GM21717 (cell line): ENCODE measurements around the gene PAK4.
A peak's percentile ranks its signal among the peaks of the same experiment; 100 is the strongest.
"Not testable (repeated sequence)": the region's sequence is repeated elsewhere in the genome, so short reads cannot be mapped to it uniquely, and the experiment has no call there.

Source experiments
- ATAC-seq: cut with Tn5 transposase; IDR thresholded peaks from one replicate; pipeline ENCODE4 v1.9.1; 2021; ENCODE audit warnings: mild to moderate bottlenecking, moderate library complexity; ENCODE audit not compliant: unreplicated experiment

PAK4 gene

DNA sequence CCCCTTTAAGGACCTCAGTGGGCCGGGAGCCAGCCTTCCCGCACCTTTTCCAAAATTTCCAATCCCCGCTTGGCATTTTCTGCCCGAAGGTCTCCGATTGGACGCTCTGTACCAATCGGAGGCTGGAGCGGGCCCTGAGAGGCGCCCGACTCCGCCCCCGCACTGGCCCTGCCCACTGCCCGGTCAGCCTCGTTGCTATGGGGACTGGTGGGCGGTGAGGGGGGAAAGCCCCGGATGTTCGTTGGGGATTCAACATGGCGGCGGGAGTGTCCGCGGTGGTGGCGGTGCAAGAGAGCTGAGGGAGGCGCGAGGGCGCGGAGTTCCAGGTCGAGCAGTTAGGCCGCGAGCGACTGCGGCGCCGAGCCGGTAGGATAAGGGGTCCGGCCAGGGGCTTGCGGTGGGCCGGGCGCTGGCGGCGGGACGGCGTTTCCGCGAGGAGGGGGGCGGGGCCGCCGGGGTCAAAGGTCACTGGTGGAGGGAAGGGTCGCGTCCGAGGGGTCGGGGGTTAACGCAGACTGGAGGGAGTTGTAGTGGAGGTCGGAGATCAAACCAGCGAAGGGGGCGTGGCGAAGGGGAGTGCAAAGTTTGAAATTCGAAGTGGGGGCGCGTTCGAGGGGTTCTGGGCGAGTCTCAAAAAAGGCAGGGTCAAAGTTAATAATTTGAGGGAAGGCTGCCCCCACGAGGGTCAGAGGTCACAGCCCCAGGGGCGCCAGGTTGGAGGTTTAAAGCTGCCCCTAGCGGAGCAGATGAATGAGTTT, at the start of gene PAK4:
Gene PAK4 (plus strand): TSS at position 233 of the 758 bp plus-strand sequence. CDS start 43,768 bp downstream, outside the sequence.
- peak; percentile 76 for ATAC-seq

DNA sequence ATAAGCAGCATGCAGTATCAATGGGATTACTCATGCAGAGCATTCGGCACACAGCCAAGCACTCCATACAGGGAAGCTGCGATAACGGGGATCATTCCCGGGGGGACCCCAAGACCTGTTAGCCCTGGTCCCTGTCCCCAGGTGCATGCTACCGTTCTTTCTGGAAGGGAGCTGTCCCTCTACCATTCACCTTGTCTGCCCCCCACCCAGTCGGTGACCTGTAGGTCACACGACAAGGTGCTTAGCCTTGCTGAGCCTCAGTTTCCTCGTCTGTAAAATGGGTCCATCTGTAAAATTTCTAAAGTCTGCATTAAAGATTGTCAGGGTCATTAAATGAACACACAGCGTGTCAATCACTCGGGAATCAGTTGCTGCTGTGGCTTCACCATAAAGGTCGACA, 48.3 kb upstream of the PAK4 start:
- no peak for ATAC-seq

- no peak for ATAC-seq
Observed at GRCh38 chr19:39078436-39079200, 47.0 kb upstream of the PAK4 start.

GRCh38 chr19:39080431-39080830, 45.2 kb upstream of the PAK4 start:
- no peak for ATAC-seq

GRCh38 chr19:39082167-39082566, 43.4 kb upstream of the PAK4 start:
- no peak for ATAC-seq

DNA sequence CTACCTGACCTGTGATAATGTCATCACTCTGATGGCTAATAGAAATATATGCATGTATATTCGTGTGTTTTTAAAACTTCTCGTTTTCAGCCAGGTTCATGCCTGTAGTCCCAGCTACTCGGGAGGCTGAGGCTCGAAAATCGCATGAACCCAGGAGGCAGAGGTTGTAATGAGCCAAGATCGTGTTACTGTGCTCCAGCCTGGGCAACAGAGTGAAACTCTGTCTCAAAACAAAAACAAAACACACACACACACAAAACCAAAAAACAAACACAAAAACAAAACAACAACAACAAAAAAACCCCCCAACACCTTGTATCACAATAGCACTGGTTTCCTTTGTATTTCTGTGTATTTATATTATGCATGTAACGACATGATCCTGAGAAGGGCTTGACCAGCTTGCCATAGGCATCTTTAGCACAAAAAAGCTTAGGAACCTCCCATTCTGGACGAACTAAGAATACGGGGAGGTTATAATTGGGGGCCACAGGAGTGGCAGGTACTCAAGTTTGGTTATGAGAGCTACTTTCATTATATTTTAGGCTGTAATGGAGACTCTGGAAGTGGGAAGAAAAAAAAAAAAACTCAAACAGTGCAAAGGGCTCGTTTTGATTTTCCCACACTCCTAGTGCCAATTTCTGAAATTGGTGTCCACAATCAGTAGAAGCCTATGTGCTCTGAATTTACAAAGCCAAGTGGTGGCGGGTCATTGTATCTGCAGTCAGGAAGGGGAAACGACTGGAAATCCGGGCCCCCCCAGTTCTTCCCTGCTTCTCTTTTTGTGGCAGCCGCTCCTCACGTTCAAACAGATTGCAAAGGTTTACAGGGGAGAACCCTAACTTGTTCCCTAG, 42.6 kb upstream of the PAK4 start:
- no peak for ATAC-seq

DNA sequence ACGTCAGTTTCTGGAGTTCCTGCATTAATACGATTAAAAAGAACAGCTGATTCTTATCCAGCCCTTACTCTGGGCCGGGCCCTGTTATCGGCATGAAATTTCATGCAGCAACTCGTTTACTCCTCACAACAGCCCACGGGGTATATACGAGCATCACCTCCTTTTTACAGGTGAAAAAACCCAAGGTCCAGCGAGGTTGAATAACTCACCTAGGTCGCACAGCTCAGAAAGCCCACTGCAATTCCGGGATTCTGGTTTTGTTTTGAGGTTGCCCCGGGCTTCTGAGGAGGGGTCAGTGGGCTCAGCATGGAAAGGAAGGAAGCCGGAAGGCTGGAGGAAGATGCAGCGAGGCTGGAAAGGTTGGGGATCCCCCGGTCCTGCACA, 42.0 kb upstream of the PAK4 start:
- ATAC-seq: no peak

DNA sequence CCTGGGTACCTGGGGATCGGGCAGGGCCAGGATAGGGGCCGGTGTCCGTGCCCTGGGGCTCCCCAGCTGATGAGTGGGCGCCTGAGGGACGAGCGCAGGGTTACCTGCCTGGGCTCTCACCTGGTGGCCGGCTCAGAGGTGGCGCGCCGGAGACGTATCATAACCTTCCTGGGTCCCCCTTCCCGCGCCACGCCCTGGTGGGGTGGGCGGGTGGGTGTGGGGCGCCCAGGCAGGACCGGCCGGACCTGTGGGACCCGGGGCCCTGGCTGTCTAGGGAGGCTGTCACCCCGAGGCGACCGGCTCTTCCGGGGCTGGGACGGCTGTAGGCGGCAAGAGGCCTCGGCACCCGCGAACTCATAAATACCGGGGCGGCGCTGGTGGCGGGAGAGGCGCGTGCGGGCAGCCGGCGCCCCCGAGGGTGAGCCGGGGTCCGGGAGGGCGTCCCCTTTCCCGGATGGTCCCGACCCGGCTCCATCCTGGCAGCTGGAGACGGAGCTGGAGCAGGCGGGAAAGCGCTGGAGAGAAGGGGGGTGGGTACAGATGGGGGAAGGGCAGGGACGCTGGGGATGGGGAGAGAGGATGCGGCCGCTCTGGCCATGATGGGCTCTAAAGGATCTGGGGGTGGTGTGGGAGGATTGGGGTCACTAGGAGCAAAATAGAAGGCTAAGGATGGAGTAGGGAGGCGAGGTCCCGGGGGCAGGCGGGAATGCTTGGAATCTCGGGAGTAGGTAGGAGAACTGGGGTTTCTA, 41.4 kb upstream of the PAK4 start, which contains the start of gene ACP7:
Gene ACP7 (plus strand): TSS at position 386 of the 749 bp plus-strand sequence. CDS start 902 bp downstream, outside the sequence.
- ATAC-seq: no peak

GRCh38 chr19:39084732-39085080, 40.9 kb upstream of the PAK4 start:
- ATAC-seq: no peak

- ATAC-seq: no peak
Observed at GRCh38 chr19:39085392-39085791, 40.2 kb upstream of the PAK4 start.

DNA sequence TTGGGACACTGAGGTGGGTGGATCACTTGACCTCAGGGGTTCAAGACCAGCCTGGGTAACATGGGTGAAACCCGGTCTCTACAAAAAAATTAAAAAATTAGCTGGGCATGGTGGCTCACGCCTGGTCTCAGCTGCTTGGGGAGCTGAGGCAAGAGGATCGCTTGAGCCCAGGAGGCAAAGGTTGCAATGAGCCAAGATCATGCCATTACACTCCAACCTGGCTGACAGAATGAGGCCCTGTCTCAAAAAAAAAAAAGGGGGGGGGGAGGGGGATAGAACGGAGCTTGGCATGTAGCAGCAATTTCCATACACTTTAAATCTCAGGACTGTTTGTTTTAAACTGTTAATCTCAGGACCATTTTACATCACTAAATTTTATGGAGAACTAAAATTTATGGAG, 39.2 kb upstream of the PAK4 start:
- no peak for ATAC-seq

DNA sequence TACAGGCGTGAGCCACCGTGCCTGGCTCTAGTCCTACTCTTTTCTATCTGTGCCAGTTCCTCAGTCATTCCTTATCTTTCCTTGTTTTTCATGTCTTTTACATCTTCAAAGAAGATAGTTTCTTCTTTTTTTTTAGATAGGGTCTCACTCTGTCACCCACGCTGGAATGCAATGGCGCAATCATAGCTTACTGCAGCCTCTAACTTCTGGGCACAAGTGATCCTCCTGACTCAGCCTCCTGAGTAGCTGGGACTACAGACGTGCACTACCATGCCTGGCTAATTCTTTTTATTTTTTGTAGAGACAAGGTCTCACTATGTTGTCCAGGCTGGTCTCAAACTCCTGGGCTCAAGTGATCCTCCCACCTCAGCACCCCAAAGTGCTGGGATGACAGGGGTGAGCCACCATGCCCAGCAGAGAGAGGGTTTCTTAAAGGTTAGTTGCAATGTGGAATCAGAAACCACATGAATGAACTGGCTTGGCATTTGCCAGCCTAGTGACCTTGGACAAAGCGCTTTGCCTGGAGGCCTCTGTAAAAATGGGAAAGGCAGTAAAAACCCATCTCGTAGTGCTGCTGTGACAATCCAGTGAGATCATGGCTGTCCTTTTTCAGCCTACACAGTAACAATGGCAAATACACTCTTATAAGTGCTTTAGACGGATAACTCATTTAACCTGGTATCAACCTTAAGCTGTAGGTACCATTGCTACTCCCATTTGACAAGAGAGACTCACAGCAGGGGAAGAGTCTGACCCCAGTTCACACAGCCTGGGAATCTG, 37.5 kb upstream of the PAK4 start:
- no peak for ATAC-seq

GRCh38 chr19:39090016-39090415, 35.6 kb upstream of the PAK4 start:
- not testable (repeated sequence) for ATAC-seq

DNA sequence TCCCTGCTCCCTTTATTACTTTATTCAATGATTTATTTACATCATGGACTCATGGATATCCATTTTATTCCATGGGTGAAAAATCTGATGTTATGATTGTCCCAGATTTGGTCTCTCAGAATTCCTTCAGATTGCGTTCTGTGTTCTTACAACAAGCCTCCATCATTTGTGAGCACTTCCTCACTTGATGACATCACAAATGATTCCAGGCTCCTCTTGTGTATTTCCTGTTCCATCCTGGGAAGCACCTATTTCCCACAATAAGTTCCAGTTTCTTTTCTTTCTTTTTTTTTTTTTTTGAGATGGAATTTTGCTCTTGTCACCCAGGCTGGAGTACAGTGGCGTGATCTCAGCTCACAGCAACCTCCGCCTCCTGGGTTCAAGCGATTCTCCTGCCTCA, 34.7 kb upstream of the PAK4 start:
- no peak for ATAC-seq

DNA sequence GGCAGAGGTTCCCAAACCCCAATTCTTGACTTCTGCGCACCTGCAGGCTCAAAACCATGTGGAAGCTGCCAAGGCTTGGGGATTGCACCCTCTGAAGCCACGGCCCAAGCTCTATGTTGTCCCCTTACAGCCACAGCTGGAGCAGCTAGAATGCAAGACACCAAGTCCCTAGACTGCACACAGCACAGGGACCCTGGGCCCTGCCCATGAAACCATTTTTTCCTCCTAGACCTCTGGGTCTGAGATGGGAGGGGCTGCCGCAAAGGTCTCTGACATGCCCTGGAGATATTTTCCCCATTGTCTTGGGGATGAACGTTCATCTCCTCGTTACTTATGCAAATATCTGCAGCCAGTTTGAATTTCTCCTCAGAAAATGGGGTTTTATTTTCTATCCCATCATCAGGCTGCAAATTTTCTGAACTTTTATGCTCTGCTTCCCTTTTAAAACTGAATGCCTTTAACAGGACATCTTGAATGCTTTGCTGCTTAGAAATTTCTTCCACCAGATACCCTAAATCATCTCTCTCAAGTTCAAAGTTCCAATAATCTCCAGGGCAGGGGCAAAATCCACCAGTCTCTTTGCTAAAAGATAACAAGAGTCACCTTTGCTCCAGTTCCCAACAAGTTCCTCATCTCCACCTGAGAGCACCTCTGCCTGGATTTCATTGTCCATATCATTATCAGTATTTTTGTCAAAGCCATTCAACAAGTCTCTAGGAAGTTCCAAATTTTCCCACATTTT, 29.6 kb upstream of the PAK4 start:
- not testable (repeated sequence) for ATAC-seq

DNA sequence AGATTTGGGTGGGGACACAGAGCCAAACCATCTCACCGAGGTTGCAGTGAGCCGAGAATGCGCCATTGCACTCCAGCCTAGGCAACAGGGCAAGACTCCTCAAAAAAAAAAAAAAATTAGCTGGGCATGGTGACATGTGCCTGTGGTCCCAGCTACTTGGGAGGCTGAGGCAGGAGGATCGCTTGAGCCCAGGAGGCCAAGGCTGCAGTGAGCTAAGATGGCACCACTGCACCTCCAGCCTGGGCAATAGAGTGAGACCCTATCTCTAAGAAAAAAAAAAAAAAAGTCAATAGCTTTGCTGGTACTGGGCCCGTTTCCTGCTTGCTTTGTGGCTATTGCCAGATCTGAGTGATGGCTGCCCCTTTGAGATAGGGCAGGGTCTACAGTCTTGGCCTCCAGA, 28.3 kb upstream of the PAK4 start:
- ATAC-seq: no peak

DNA sequence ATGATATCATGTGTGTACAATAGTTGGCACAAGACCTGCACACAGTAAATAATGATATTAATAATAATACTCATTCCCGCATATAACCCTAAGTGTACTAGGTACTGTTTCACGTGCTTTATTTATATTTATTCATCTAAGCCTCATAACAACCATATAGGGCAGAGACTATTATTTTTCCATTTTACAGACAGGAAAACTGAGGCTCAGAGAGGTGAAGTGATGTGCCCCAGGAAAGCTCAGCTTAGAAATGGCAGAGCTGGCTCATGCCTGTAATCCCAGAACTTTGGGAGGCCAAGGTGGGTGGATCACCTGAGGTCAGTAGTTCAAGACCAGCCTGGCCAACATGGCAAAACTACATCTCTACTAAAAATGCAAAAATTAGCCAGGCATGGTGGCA, 27.9 kb upstream of the PAK4 start:
- ATAC-seq: no peak

- ATAC-seq: no peak
Observed at GRCh38 chr19:39098365-39099269, 27.0 kb upstream of the PAK4 start.
